ENCODE results near the gene VWA5B1. TPM values are rescaled to one million over a fixed set of nuclear protein-coding genes. Genes with fewer than 3 reads are reported as not detected.

The VWA5B1 gene
- total RNA-seq, 3 donors from 2014 or later (not counting 1 experiment from before 2014, with no cell fraction given): not detected

DNA sequence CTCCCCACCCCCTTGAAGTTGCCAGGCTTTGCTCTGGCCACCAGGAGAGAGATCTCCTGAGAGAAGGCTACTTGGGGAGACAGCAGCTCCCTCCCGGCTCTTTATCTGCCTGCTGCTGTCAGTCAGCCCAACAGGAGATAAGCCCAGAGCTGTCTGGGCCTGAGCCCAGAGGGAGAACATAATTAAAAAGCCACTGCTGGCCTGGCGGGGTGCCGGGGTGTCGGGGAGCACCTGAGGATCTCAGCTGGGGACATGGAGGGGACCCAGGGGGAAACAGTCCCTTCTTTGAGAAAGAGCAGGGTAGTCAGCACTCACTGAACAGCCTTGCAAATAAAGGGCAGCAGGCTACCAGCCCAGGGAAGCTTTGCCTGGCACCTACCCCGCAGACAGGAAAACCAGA, 17.9 kb downstream of the VWA5B1 start:
- H3K4me1 ChIP-seq (ENCODE audit: control insufficient read depth, insufficient read depth, low read length): no peaks in the 10 kb centered on the region
- Mint-ChIP-seq H3K27ac (no peak overlapping the region), H3K27me3 (ENCODE audit: low read depth in 2 of 2) (peaks cover 0 to 15% of the 10 kb centered on the region in 2 donors), H3K4me1 (no peaks in the 10 kb centered on the region), H3K4me3 (no peak overlapping the region), H3K9me3 (no peaks in the 10 kb centered on the region), H3K36me3 (no peaks in the 10 kb centered on the region)
- TF ChIP-seq, protein P1, sequence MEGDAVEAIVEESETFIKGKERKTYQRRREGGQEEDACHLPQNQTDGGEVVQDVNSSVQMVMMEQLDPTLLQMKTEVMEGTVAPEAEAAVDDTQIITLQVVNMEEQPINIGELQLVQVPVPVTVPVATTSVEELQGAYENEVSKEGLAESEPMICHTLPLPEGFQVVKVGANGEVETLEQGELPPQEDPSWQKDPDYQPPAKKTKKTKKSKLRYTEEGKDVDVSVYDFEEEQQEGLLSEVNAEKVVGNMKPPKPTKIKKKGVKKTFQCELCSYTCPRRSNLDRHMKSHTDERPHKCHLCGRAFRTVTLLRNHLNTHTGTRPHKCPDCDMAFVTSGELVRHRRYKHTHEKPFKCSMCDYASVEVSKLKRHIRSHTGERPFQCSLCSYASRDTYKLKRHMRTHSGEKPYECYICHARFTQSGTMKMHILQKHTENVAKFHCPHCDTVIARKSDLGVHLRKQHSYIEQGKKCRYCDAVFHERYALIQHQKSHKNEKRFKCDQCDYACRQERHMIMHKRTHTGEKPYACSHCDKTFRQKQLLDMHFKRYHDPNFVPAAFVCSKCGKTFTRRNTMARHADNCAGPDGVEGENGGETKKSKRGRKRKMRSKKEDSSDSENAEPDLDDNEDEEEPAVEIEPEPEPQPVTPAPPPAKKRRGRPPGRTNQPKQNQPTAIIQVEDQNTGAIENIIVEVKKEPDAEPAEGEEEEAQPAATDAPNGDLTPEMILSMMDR (IDR thresholded peaks at IDR 0.05): no peak
- DNase-seq (no peak), ATAC-seq (no peak)
- 86% methylated on average over 5 of the region's 5 CpGs for WGBS (ENCODE audit: insufficient coverage)
- intact Hi-C loops (cut with micrococcal nuclease): no loop called here
- H3K27me3 ChIP-seq (ENCODE audit: control insufficient read depth, insufficient read depth, low read length): no peaks in the 10 kb centered on the region
- H3K9me3 ChIP-seq (ENCODE audit: control insufficient read depth, insufficient read depth, low read length): no peaks in the 10 kb centered on the region
- no peaks in the 10 kb centered on the region for H3K36me3 ChIP-seq (ENCODE audit: control insufficient read depth, insufficient read depth, low read length)
- H3K4me3 ChIP-seq (ENCODE audit: low read length): no peak overlapping the region
- H3K27ac ChIP-seq (ENCODE audit: low read length): no peak overlapping the region

DNA sequence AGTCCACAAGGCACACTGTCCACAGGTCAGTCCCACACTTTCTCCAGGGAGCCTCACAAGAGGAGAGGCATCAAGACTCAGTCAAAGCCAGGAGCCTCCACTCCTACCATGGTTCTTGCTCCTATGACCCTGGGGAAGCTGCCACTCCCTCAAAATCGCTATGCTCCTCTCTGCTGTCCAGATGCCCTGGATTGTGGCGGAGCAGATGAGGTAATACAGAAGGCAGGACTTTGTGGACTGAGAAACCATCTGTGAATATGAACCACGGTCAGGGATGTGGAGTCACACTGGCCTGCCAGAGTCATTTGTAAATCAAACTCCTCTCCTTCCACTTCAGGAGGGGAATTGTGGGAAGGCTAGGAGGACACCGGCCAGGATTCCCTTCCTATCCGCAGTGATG, 20.6 kb downstream of the VWA5B1 start:
- intact Hi-C loops (cut with micrococcal nuclease): no loop called here
- no peak overlapping the region for H3K27ac Mint-ChIP-seq
- no peaks in the 10 kb centered on the region for H3K4me1 Mint-ChIP-seq
- no peak overlapping the region for H3K4me3 Mint-ChIP-seq
- H3K27me3 Mint-ChIP-seq (ENCODE audit: low read depth in 2 of 2): peaks cover 9 to 12% of the 10 kb centered on the region in 2 donors
- TF ChIP-seq, protein P1 (IDR thresholded peaks at IDR 0.05): no peak
- H3K36me3 Mint-ChIP-seq: no peaks in the 10 kb centered on the region
- H3K27me3 ChIP-seq (ENCODE audit: control insufficient read depth, insufficient read depth, low read length): no peaks in the 10 kb centered on the region
- H3K36me3 ChIP-seq (ENCODE audit: control insufficient read depth, insufficient read depth, low read length): no peaks in the 10 kb centered on the region
- H3K4me1 ChIP-seq (ENCODE audit: control insufficient read depth, insufficient read depth, low read length): no peaks in the 10 kb centered on the region
- no peaks in the 10 kb centered on the region for H3K9me3 ChIP-seq (ENCODE audit: control insufficient read depth, insufficient read depth, low read length)
- DNase-seq (no peak), ATAC-seq (no peak)
- no peaks in the 10 kb centered on the region for H3K9me3 Mint-ChIP-seq
- no peak overlapping the region for H3K4me3 ChIP-seq (ENCODE audit: low read length)
- 78% methylated on average over 4 of the region's 5 CpGs for WGBS (ENCODE audit: insufficient coverage)
- no peak overlapping the region for H3K27ac ChIP-seq (ENCODE audit: low read length)

DNA sequence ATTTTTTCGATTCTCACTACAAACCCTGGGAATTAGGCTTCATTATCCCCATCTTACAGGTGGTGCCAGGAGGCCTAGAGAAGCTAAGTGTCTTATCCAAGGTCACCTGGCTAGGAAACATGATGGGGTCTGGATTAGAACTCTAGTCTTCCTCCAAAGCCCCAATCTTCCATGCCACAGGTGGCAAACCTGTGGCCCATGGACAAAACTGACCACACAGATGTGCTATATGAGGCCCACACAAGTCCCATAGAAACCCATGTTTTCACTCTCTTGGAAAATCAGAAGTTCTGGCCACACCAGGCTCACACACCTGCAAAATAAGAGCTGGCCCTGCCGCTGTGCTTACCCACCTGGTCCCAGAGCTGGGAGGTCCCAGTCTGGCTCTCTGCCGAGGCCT, 21.6 kb downstream of the VWA5B1 start:
- WGBS (ENCODE audit: insufficient coverage): 86% methylated on average over 2 of the region's 3 CpGs
- H3K9me3 Mint-ChIP-seq: no peaks in the 10 kb centered on the region
- no peaks in the 10 kb centered on the region for H3K36me3 Mint-ChIP-seq
- no peaks in the 10 kb centered on the region for H3K4me1 ChIP-seq (ENCODE audit: control insufficient read depth, insufficient read depth, low read length)
- no peaks in the 10 kb centered on the region for H3K36me3 ChIP-seq (ENCODE audit: control insufficient read depth, insufficient read depth, low read length)
- no peaks in the 10 kb centered on the region for H3K4me1 Mint-ChIP-seq
- no peak overlapping the region for H3K4me3 ChIP-seq (ENCODE audit: low read length)
- no peak overlapping the region for H3K4me3 Mint-ChIP-seq
- H3K27ac ChIP-seq (ENCODE audit: low read length): no peak overlapping the region
- intact Hi-C loops (cut with micrococcal nuclease): no loop called here
- peaks cover 9 to 12% of the 10 kb centered on the region in 2 donors for H3K27me3 Mint-ChIP-seq (ENCODE audit: low read depth in 2 of 2)
- no peaks in the 10 kb centered on the region for H3K27me3 ChIP-seq (ENCODE audit: control insufficient read depth, insufficient read depth, low read length)
- no peak for DNase-seq
- no peaks in the 10 kb centered on the region for H3K9me3 ChIP-seq (ENCODE audit: control insufficient read depth, insufficient read depth, low read length)
- ATAC-seq: no peak
- no peak overlapping the region for H3K27ac Mint-ChIP-seq
- TF ChIP-seq, protein P1 (IDR thresholded peaks at IDR 0.05): no peak

DNA sequence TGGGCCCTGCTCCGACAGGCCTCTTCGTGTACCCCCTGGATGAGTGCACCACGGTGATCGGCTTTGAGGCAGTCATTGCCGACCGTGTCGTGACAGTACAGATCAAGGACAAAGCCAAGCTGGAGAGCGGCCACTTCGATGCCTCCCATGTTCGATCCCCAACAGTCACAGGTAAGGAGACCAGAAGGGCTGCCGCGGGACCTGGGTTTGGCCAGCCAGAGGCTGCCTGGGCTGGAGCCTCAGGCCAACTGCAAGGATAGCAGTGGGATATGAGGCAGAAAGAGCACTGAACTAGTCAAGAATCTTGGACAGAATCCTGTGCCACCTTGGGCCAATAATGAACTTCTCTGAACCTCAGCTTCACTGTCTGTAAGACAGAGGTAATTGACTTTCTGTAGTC, 22.1 kb downstream of the VWA5B1 start:
- no peaks in the 10 kb centered on the region for H3K27me3 ChIP-seq (ENCODE audit: control insufficient read depth, insufficient read depth, low read length)
- H3K36me3 ChIP-seq (ENCODE audit: control insufficient read depth, insufficient read depth, low read length): no peaks in the 10 kb centered on the region
- Mint-ChIP-seq H3K27ac (no peak overlapping the region), H3K4me1 (no peaks in the 10 kb centered on the region), H3K9me3 (no peaks in the 10 kb centered on the region), H3K27me3 (ENCODE audit: low read depth in 2 of 2) (peaks cover 9 to 12% of the 10 kb centered on the region in 2 donors), H3K36me3 (no peaks in the 10 kb centered on the region), H3K4me3 (no peak overlapping the region)
- no peaks in the 10 kb centered on the region for H3K9me3 ChIP-seq (ENCODE audit: control insufficient read depth, insufficient read depth, low read length)
- TF ChIP-seq, protein P1 (IDR thresholded peaks at IDR 0.05): no peak
- 93% methylated on average over 12 of the region's 12 CpGs for WGBS (ENCODE audit: insufficient coverage)
- ATAC-seq (no peak), DNase-seq (no peak)
- H3K27ac ChIP-seq (ENCODE audit: low read length): no peak overlapping the region
- H3K4me1 ChIP-seq (ENCODE audit: control insufficient read depth, insufficient read depth, low read length): no peaks in the 10 kb centered on the region
- no peak overlapping the region for H3K4me3 ChIP-seq (ENCODE audit: low read length)
- intact Hi-C loops (cut with micrococcal nuclease): no loop called here
